Gastrocnemius medialis (tissue), 4 donors: ENCODE data around the gene PCSK1.

Experiments used
- POLR2A ChIP-seq, 2 donors: fragments of 450-650 bp; IDR thresholded peaks; one replicate each; pipeline ENCODE4 v1.6.1; 2017; ENCODE audit warnings: antibody characterized with exemption in 2 of 2, mild to moderate bottlenecking in 2 of 2, moderate library complexity in 2 of 2
- TF ChIP-seq, protein P1 (sequence below), 5 experiments: fragments of 450-650 bp in 3 of 5; fragments of 200-600 bp in 2 of 5; sonication (generic) in 2 of 5; IDR thresholded peaks in 4 of 5; conservative IDR thresholded peaks in 1 of 5; 1 replicate in 4 of 5; 2 replicates in 1 of 5; pipeline ENCODE4 v1.5.1; 2016 to 2019; ENCODE audit warnings: antibody characterized with exemption in 5 of 5, mild to moderate bottlenecking in 3 of 5, moderate library complexity in 3 of 5

- no peak for TF ChIP-seq POLR2A (IDR thresholded peaks at IDR 0.05)
- TF ChIP-seq, protein P1, sequence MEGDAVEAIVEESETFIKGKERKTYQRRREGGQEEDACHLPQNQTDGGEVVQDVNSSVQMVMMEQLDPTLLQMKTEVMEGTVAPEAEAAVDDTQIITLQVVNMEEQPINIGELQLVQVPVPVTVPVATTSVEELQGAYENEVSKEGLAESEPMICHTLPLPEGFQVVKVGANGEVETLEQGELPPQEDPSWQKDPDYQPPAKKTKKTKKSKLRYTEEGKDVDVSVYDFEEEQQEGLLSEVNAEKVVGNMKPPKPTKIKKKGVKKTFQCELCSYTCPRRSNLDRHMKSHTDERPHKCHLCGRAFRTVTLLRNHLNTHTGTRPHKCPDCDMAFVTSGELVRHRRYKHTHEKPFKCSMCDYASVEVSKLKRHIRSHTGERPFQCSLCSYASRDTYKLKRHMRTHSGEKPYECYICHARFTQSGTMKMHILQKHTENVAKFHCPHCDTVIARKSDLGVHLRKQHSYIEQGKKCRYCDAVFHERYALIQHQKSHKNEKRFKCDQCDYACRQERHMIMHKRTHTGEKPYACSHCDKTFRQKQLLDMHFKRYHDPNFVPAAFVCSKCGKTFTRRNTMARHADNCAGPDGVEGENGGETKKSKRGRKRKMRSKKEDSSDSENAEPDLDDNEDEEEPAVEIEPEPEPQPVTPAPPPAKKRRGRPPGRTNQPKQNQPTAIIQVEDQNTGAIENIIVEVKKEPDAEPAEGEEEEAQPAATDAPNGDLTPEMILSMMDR (IDR thresholded peaks at IDR 0.05 in 4 of 5, conservative IDR thresholded peaks at IDR 0.05 in 1 of 5) = no peak
Observed at GRCh38 chr5:96426831-96427230, 6.2 kb downstream of the PCSK1 start.
